A549 (cell line): ENCODE measurements around the gene MRPL47. TPM values are rescaled to one million over a fixed set of nuclear protein-coding genes. Genes with fewer than 3 reads are reported as not detected.
A peak's percentile ranks its signal among the peaks of the same experiment; 100 is the strongest.

ENCODE experiments used
- ATAC-seq, 2 experiments: fragments of 200-7000 bp in 1 of 2; fragments of >200 bp in 1 of 2; cut with Nextera tagmentation in 1 of 2; cut with Tn5 transposase in 1 of 2; 3 replicates each; pipeline versions ENCODE4 v1.8.0 to v1.9.1; 2018 to 2020; ENCODE audit warnings: mild to moderate bottlenecking in 1 of 2, moderate library complexity in 1 of 2
- CTCF ChIA-PET: fragments of 300-600 bp; sonication (Branson Sonifier 250); formaldehyde crosslinking; extraction: SDS; loops from one replicate; lab custom pipeline; 2021; ENCODE audit warnings: antibody characterized with exemption, inconsistent platforms; lab: Yijun Ruan, JAX
- POLR2A ChIA-PET: fragments of 350-600 bp; formaldehyde crosslinking; extraction: SDS; loops from one replicate; lab custom pipeline; 2021; ENCODE audit warnings: antibody characterized with exemption, inconsistent platforms; lab: Yijun Ruan, JAX
- DNase-seq, 2 experiments: peaks; one replicate each; pipeline versions ENCODE4 v3.0.0 to v3.0.0-alpha.2; 2011 to 2016; ENCODE audit warnings: low read depth in 1 of 2, low spot score in 1 of 2
- FAIRE-seq: peaks from 2 replicates; lab custom pipeline; 2011; peaks lifted over from hg19 to GRCh38; lab: Jason Lieb, UNC
- H3K27ac ChIP-seq, 2 experiments: fragments of >200 bp; sonication (Bioruptor Twin); formaldehyde crosslinking; 3 replicates each; pipeline ENCODE4 v1.5.1; 2016 to 2017
- H3K4me1 ChIP-seq: fragments of >200 bp; sonication (Bioruptor Twin); formaldehyde crosslinking; 3 replicates; pipeline ENCODE4 v1.6.1; 2016
- H3K4me2 ChIP-seq: fragments of >200 bp; sonication (Bioruptor Twin); formaldehyde crosslinking; 3 replicates; pipeline ENCODE4 v1.6.1; 2016
- H3K4me3 ChIP-seq: fragments of >200 bp; sonication (Bioruptor Twin); formaldehyde crosslinking; 3 replicates; pipeline ENCODE4 v1.5.1; 2016
- H3K9me3 ChIP-seq: fragments of >200 bp; sonication (Bioruptor Twin); formaldehyde crosslinking; 3 replicates; pipeline ENCODE4 v1.6.1; 2016
- CHD2 ChIP-seq: fragments of 150-350 bp; IDR thresholded peaks from 2 replicates; pipeline ENCODE4 v1.6.1; 2014; ENCODE audit warnings: low read length; ENCODE audit not compliant: partially characterized antibody
- E2F6 ChIP-seq: IDR thresholded peaks from 2 replicates; pipeline ENCODE4 v1.6.1; 2012; ENCODE audit warnings: low read depth, borderline replicate concordance
- EP300 ChIP-seq, 2 experiments: fragments of >200 bp; sonication (Bioruptor Twin); formaldehyde crosslinking; IDR thresholded peaks; 2 replicates in 1 of 2; 3 replicates in 1 of 2; pipeline ENCODE4 v1.6.1; 2016 to 2017
- FOSB ChIP-seq: fragments of 250-450 bp; sonication (Bioruptor Pico); IDR thresholded peaks from 2 replicates; pipeline ENCODE4 v1.5.0; 2020; ENCODE audit warnings: mild to moderate bottlenecking, moderate library complexity
- GATA3 ChIP-seq: IDR thresholded peaks from 2 replicates; pipeline ENCODE4 v1.6.1; 2012; ENCODE audit warnings: borderline replicate concordance
- HES2 ChIP-seq: fragments of >200 bp; sonication (Bioruptor Twin); formaldehyde crosslinking; IDR thresholded peaks from 2 replicates; pipeline ENCODE4 v1.6.1; 2016
- HEYL ChIP-seq: fragments of 250-450 bp; sonication (Bioruptor Pico); IDR thresholded peaks from 2 replicates; pipeline ENCODE4 v1.8.0; 2021; ENCODE audit warnings: mild to moderate bottlenecking, moderate library complexity
- HOXB13 ChIP-seq: fragments of 250-450 bp; sonication (Bioruptor Pico); IDR thresholded peaks from 2 replicates; pipeline ENCODE4 v1.5.0; 2020; ENCODE audit warnings: low read depth, mild to moderate bottlenecking, moderate library complexity
- JUN ChIP-seq, 2 experiments: fragments of >200 bp; sonication (Bioruptor Twin); formaldehyde crosslinking; IDR thresholded peaks; 2 replicates in 1 of 2; 3 replicates in 1 of 2; pipeline ENCODE4 v1.6.1; 2016 to 2017
- MAFK ChIP-seq: fragments of 450-650 bp; IDR thresholded peaks from 2 replicates; pipeline ENCODE4 v1.6.1; 2014; ENCODE audit not compliant: partially characterized antibody
- MYC ChIP-seq: IDR thresholded peaks from 2 replicates; pipeline ENCODE4 v1.6.1; 2012; ENCODE audit warnings: mild to moderate bottlenecking, inconsistent platforms, low read length, improper control_type of control experiment, borderline replicate concordance
- NFE2L2 ChIP-seq: fragments of 150-350 bp; conservative IDR thresholded peaks from 2 replicates; pipeline ENCODE4 v1.6.1; 2014; ENCODE audit warnings: low read length
- RARB ChIP-seq: fragments of 250-450 bp; sonication (Bioruptor Pico); IDR thresholded peaks from 2 replicates; pipeline ENCODE4 v1.8.0; 2021; ENCODE audit warnings: mild to moderate bottlenecking, moderate library complexity
- RCOR1 ChIP-seq: fragments of 150-350 bp; IDR thresholded peaks from 2 replicates; pipeline ENCODE4 v1.6.1; 2014; ENCODE audit warnings: antibody characterized with exemption, low read length, low read depth
- REST ChIP-seq: fragments of 200-600 bp; sonication (generic); IDR thresholded peaks from 2 replicates; pipeline ENCODE4 v1.6.1; 2016; ENCODE audit warnings: antibody characterized with exemption, mild to moderate bottlenecking, moderate library complexity
- RFX5 ChIP-seq: fragments of 450-650 bp; IDR thresholded peaks from 2 replicates; pipeline ENCODE4 v1.7.1; 2014; ENCODE audit warnings: antibody characterized with exemption, mild to moderate bottlenecking, moderate library complexity
- RNF2 ChIP-seq: fragments of 200-600 bp; sonication (generic); IDR thresholded peaks from 2 replicates; pipeline ENCODE4 v1.6.1; 2016; ENCODE audit warnings: low read depth, mild to moderate bottlenecking, antibody characterized with exemption, moderate library complexity, borderline replicate concordance
- SMC3 ChIP-seq: fragments of >200 bp; sonication (Bioruptor Twin); formaldehyde crosslinking; IDR thresholded peaks from 3 replicates; pipeline ENCODE4 v1.6.1; 2018; ENCODE audit warnings: inconsistent platforms
- ZFP36 ChIP-seq: fragments of 450-650 bp; IDR thresholded peaks from 2 replicates; pipeline ENCODE4 v1.6.1; 2014; ENCODE audit warnings: borderline replicate concordance; ENCODE audit not compliant: partially characterized antibody
- ZNF302 ChIP-seq: fragments of 250-450 bp; sonication (Bioruptor Pico); IDR thresholded peaks from 2 replicates; pipeline ENCODE4 v1.9.0; 2021; ENCODE audit warnings: inconsistent platforms, mild to moderate bottlenecking, moderate library complexity
- WGBS: methylation state at CpG from one replicate; pipeline ENCODE4 v1.1.6; 2017; ENCODE audit errors: missing lambda C conversion rate; 5-methylcytosine and 5-hydroxymethylcytosine counted together
- polyA plus RNA-seq, 4 experiments: library from polyadenylated mRNA; depleted of rRNA in 3 of 4; stranded (reverse); fragments of >200 nt; fragmentation: RNase III in 1 of 4; extraction: RNeasy Plus Mini Kit Qiagen cat#74134 plus additional on column Dnase treatment in 1 of 4; gene quantifications; 2 replicates in 3 of 4; 3 replicates in 1 of 4; pipeline ENCODE4 v1.2.3, GENCODE V29; 2011 to 2017
- TF ChIP-seq, protein P1 (sequence below): IDR thresholded peaks from 2 replicates; pipeline ENCODE4 v1.6.1; 2012

MRPL47 gene
- polyA plus RNA-seq, 2 of the 4 experiments (the other 2 are of a cell fraction): 49.2 to 79.8 TPM

GRCh38 chr3:179544981-179545645 is 59.3 kb downstream of the MRPL47 start:
- ChIA-PET CTCF (interaction anchor here (1.2 kb wide), 1 partner anchor 11 kb away, joined by 3 read pairs; no protein-coding TSS in a partner anchor), POLR2A (no interaction called here)
- DNase-seq: no peak
- FAIRE-seq: no peak
- Histone ChIP-seq H3K27ac (no peak overlapping the region), H3K4me3 (no peak overlapping the region), H3K4me2 (no peak overlapping the region), H3K9me3 (no peaks in the 10 kb centered on the region), H3K4me1 (no peaks in the 10 kb centered on the region)
- no peak for TF ChIP-seq CHD2
- no peak for TF ChIP-seq MAFK
- TF ChIP-seq REST: no peak
- ATAC-seq: peak in 1 of 2 experiments; percentile 19; a peak in 1 of 6 replicates
- WGBS: 46% methylated on average over 2 of the region's 2 CpGs

- Histone ChIP-seq H3K4me2 (no peak overlapping the region), H3K9me3 (no peaks in the 10 kb centered on the region), H3K4me1 (no peaks in the 10 kb centered on the region), H3K4me3 (no peak overlapping the region), H3K27ac (no peak overlapping the region)
- POLR2A ChIA-PET: no interaction called here
- CTCF ChIA-PET: no interaction called here
- DNase-seq (no peak), ATAC-seq (no peak), FAIRE-seq (no peak)
- TF ChIP-seq RFX5 (no peak), MYC (no peak), ZNF302 (no peak), HEYL (no peak), GATA3 (no peak), REST (no peak), HOXB13 (CRISPR knock-in tag) (no peak), NFE2L2 (no peak), ZFP36 (no peak), JUN (IDR thresholded peaks at IDR 0.05) (no peak)
Observed at GRCh38 chr3:179542375-179542774, 62.1 kb downstream of the MRPL47 start.

- Histone ChIP-seq H3K4me3 (no peak overlapping the region), H3K4me1 (no peaks in the 10 kb centered on the region), H3K9me3 (no peaks in the 10 kb centered on the region), H3K4me2 (no peak overlapping the region), H3K27ac (no peak overlapping the region)
- DNase-seq (no peak), FAIRE-seq (no peak), ATAC-seq (no peak)
- ChIA-PET CTCF (no interaction called here), POLR2A (no interaction called here)
- WGBS: 92% methylated on average over 1 of the region's 1 CpG
- TF ChIP-seq SMC3: no peak
- no peak for TF ChIP-seq FOSB
- no peak for TF ChIP-seq E2F6
- TF ChIP-seq, protein P1, sequence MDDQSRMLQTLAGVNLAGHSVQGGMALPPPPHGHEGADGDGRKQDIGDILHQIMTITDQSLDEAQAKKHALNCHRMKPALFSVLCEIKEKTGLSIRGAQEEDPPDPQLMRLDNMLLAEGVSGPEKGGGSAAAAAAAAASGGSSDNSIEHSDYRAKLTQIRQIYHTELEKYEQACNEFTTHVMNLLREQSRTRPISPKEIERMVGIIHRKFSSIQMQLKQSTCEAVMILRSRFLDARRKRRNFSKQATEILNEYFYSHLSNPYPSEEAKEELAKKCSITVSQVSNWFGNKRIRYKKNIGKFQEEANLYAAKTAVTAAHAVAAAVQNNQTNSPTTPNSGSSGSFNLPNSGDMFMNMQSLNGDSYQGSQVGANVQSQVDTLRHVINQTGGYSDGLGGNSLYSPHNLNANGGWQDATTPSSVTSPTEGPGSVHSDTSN: no peak
- no peak for TF ChIP-seq RARB
- TF ChIP-seq EP300 (IDR thresholded peaks at IDR 0.05): no peak
- TF ChIP-seq HES2: no peak
- TF ChIP-seq RNF2: no peak
- no peak for TF ChIP-seq NFE2L2
- TF ChIP-seq RCOR1: no peak
- TF ChIP-seq, all 56 proteins: peak for 0
Observed at GRCh38 chr3:179541596-179541995, 62.8 kb downstream of the MRPL47 start.
